Fibroblast of the aortic adventitia (primary cell): ENCODE data around the gene ZNF91. TPM values are rescaled to one million over a fixed set of nuclear protein-coding genes. Genes with fewer than 3 reads are reported as not detected.
"Not testable (repeated sequence)": the region's sequence is repeated elsewhere in the genome, so short reads cannot be mapped to it uniquely, and the experiment has no call there.

Experiments
- DNase-seq: peaks from one replicate; pipeline ENCODE4 v3.0.0-alpha.2; 2010; ENCODE audit warnings: low read depth
- H3K4me3 ChIP-seq: 2 replicates; pipeline ENCODE4 v1.5.1; 2011; ENCODE audit warnings: low read depth, mild to moderate bottlenecking, control low read depth, low read length, moderate library complexity
- total RNA-seq: library from RNA; depleted of rRNA; stranded (reverse); fragments of >200 nt; gene quantifications from 2 replicates; pipeline ENCODE4 v1.2.3, GENCODE V29; 2012; ENCODE audit warnings: low replicate concordance
- TF ChIP-seq, protein P1 (sequence below): IDR thresholded peaks from 2 replicates; pipeline ENCODE4 v1.5.1; 2011; ENCODE audit warnings: mild to moderate bottlenecking, low read length, control low read depth, inconsistent platforms; ENCODE audit not compliant: insufficient read depth

ZNF91 gene
- total RNA-seq, 1 donor: 16.3 TPM

DNA sequence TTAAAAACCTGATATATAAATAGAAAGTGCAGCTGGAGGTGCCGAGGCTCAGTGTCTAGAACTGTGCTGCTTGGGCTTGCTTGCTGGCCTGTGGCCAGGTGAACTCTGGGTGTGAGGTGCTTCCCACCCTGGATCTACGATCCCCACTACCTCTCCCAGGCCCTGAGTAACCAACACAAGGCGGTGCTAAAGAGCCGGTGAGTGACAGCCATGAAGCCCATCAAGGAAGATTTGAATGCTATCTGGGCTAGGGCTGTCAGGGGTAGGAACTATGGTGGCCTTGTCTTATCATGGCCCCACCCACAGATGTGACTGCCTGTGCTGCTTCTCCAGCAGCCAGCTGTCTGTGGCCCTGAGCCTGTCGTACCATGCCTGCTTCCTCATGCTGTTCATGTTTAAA, 25.6 kb upstream of the ZNF91 start:
- no peak overlapping the region for H3K4me3 ChIP-seq
- TF ChIP-seq, protein P1, sequence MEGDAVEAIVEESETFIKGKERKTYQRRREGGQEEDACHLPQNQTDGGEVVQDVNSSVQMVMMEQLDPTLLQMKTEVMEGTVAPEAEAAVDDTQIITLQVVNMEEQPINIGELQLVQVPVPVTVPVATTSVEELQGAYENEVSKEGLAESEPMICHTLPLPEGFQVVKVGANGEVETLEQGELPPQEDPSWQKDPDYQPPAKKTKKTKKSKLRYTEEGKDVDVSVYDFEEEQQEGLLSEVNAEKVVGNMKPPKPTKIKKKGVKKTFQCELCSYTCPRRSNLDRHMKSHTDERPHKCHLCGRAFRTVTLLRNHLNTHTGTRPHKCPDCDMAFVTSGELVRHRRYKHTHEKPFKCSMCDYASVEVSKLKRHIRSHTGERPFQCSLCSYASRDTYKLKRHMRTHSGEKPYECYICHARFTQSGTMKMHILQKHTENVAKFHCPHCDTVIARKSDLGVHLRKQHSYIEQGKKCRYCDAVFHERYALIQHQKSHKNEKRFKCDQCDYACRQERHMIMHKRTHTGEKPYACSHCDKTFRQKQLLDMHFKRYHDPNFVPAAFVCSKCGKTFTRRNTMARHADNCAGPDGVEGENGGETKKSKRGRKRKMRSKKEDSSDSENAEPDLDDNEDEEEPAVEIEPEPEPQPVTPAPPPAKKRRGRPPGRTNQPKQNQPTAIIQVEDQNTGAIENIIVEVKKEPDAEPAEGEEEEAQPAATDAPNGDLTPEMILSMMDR: no peak
- no peak for DNase-seq

DNA sequence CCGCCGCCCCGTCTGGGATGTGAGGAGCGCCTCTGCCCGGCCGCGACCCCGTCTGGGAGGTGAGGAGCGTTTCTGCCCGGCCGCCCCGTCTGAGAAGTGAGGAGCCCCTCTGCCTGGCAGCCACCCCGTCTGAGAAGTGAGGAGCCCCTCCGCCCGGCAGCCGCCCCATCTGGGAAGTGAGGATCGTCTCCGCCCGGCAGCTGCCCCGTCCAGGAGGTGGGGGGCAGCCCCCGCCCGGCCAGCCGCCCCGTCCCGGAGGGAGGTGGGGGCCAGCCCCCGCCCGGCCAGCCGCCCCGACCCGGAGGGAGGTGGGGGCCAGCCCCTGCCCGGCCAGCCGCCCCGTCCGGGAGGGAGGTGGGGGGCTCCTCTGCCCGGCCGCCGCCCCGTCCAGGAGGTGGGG, 24.0 kb upstream of the ZNF91 start:
- not testable (repeated sequence) for DNase-seq, H3K4me3 ChIP-seq

DNA sequence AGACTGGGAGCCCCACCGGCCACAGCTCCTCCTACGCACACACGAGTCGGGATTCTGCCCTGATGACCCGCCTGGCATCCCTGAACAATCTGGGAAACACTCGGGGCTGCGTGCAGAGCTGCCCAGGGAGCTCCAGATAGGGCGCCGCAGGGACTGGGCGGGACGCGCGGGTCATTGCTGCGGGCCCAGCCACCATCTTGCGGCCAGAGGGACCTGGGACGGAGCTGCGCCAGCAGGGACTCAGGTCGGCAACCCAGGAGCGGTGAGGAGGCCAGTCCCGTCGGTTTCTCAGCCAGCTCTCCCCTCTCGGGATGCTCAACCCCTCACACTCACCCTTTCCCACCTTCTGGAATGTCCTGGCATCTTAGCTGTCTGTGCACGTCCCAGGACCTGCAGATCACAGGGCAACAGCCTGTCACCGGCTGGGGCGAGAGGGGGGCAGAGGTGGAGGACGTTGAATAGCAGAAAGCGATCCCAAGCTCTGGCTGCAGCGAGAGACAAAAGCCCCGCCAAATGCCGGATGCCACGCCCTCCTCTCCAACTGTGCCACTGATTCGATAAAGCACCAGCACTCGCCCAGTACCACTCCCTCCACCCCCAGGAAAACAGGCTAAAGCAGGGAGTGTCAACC, 20.4 kb upstream of the ZNF91 start:
- DNase-seq: no peak
- TF ChIP-seq, protein P1: no peak
- H3K4me3 ChIP-seq: no peak overlapping the region

DNA sequence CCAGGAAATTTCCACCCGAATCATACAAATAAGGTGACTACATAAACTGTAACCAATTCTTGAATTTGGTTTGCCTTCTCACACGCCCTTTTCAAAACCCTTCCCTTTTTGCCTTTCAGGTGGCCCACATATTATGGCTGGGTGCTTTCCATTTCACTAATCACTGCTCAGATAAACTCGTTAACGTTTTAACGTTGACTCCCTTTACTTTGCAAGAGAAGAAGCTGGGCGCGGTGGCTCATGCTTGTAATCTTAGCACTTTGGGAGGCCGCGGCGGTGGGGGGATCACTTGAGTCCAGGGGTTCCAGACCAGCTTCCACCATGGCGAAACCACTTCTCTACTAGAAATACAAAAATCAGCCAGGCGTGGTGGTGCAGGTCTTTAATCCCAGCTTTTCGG, 19.8 kb upstream of the ZNF91 start:
- no peak overlapping the region for H3K4me3 ChIP-seq
- TF ChIP-seq, protein P1: no peak
- DNase-seq: no peak

DNA sequence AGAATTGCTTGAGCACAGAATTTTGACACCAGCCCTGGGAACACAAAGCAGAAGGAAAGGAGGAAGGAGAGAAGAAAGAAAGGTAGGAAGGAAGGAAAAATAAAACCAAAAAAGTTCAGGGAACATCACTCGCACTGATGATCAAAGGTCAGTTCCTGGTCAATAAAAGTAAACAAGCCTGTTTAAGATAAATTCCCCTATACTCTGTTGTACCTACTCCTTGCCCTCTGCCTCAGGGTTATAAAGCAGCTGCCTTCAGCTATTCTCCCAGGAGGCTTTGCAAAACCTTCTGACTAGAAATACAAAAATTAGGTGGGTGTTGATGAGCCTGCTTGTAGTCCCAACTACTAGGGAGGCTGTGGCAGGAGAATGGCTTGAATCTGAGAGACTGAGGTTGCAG, 14.9 kb upstream of the ZNF91 start:
- no peak overlapping the region for H3K4me3 ChIP-seq
- TF ChIP-seq, protein P1: no peak
- no peak for DNase-seq

DNA sequence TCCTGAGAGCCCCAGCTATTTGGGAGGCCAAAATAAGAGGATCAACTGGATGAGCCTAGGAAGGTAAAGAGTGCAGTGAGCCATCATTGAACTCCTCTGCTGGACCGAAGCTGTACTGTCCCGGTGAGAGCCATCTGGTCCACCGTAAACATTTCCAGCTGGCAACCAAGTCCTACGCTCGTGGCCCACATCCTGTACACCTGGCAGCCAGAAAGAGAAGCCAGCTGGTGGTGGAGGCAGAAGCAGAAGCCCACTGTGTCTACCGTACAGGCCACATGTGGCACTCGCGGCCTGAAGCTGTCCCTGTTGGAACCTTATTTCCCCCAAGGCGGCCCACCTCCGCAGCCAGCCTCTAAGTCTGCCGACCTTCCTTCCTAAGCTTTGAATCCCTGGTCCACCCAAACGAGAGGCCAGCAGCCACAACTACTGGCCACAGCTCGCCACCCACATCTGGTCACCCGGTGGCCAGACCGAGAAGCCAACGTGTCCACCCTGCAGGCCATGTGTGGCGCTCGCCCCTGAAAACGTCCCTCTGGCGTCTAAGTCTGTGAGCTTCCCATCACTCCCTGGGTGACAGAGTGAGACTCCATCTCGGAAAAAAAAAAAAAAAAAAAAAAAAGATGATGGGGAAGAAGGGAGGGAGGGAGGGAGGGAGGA, 14.2 kb upstream of the ZNF91 start:
- no peak overlapping the region for H3K4me3 ChIP-seq
- TF ChIP-seq, protein P1: no peak
- DNase-seq: no peak

DNA sequence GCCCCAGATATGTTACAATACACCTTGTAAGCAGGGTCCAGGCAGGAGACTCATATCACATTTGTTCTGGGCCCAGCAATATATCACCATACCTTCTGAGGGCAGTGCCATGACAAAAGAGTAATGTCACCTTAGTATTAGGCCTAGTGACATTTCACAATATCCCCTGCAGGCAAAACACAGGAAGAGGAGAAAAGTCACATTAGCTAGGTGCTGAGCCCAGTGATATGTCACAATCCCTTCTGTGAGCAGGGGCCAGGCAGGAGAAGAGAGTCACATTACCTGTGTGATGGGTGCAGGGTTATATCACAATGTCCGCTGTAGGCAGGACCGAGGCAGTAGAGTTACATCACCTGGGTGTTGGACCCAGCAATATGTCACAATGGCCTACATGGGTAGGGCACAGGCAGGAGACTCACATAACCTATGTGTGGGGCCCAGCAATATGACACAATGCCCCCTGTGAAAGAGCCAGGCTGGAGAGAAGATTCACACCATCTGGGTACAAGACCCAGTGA, 12.4 kb upstream of the ZNF91 start:
- H3K4me3 ChIP-seq: no peak overlapping the region
- no peak for DNase-seq
- TF ChIP-seq, protein P1: no peak
